H9 (cell line): ENCODE results near the gene BMPER. TPM values are rescaled to one million over a fixed set of nuclear protein-coding genes. Genes with fewer than 3 reads are reported as not detected.

Experiments
- DNase-seq: peaks from one replicate; pipeline ENCODE4 v3.0.0-alpha.2; 2017
- H2AFZ ChIP-seq: one replicate; pipeline ENCODE4 v1.6.1; 2013; ENCODE audit warnings: mild to moderate bottlenecking, low read length, control low read depth, moderate library complexity
- H2AK5ac ChIP-seq: 2 replicates; pipeline ENCODE4 v1.6.1; 2013; ENCODE audit warnings: low read length, control low read depth, mixed read lengths; ENCODE audit not compliant: insufficient read length
- H2BK120ac ChIP-seq: one replicate; pipeline ENCODE4 v1.6.1; 2013; ENCODE audit warnings: low read depth, mild to moderate bottlenecking, low read length, control low read depth, inconsistent platforms; ENCODE audit not compliant: poor library complexity, severe bottlenecking
- H2BK12ac ChIP-seq: 2 replicates; pipeline ENCODE4 v1.6.1; 2013; ENCODE audit warnings: low read length, control low read depth, mixed read lengths, low read depth; ENCODE audit not compliant: insufficient read length
- H2BK15ac ChIP-seq: 2 replicates; pipeline ENCODE4 v1.6.1; 2013; ENCODE audit warnings: low read depth, low read length, control low read depth
- H2BK20ac ChIP-seq: one replicate; pipeline ENCODE4 v1.6.1; 2013; ENCODE audit warnings: low read depth, mild to moderate bottlenecking, low read length, control low read depth, inconsistent platforms; ENCODE audit not compliant: poor library complexity, severe bottlenecking
- H2BK5ac ChIP-seq: 2 replicates; pipeline ENCODE4 v1.6.1; 2013; ENCODE audit warnings: low read length, control low read depth, mixed read lengths; ENCODE audit not compliant: insufficient read length
- H3K14ac ChIP-seq: 2 replicates; pipeline ENCODE4 v1.6.1; 2013; ENCODE audit warnings: low read length, control low read depth; ENCODE audit not compliant: insufficient read depth
- H3K18ac ChIP-seq: 2 replicates; pipeline ENCODE4 v1.6.1; 2013; ENCODE audit warnings: low read depth, mild to moderate bottlenecking, mixed read lengths, low read length, control low read depth; ENCODE audit not compliant: insufficient read length
- H3K23ac ChIP-seq: 2 replicates; pipeline ENCODE4 v1.6.1; 2013; ENCODE audit warnings: low read length, control low read depth, mixed read lengths, low read depth; ENCODE audit not compliant: insufficient read length
- H3K23me2 ChIP-seq: 2 replicates; pipeline ENCODE4 v1.6.1; 2013; ENCODE audit warnings: low read depth, mild to moderate bottlenecking, mixed read lengths, low read length, control low read depth; ENCODE audit not compliant: insufficient read length, poor library complexity, severe bottlenecking
- H3K27ac ChIP-seq: 2 replicates; pipeline ENCODE4 v1.5.1; 2013; ENCODE audit warnings: low read length, control low read depth, mixed read lengths, low read depth; ENCODE audit not compliant: insufficient read length
- H3K27me3 ChIP-seq: 2 replicates; pipeline ENCODE4 v1.6.1; 2013; ENCODE audit warnings: low read length, control low read depth, inconsistent platforms; ENCODE audit not compliant: insufficient read depth
- H3K4ac ChIP-seq: 2 replicates; pipeline ENCODE4 v1.6.1; 2013; ENCODE audit warnings: low read depth, mild to moderate bottlenecking, control low read depth, inconsistent platforms, low read length, moderate library complexity
- H3K4me1 ChIP-seq: 2 replicates; pipeline ENCODE4 v1.6.1; 2013; ENCODE audit warnings: low read length, control low read depth, inconsistent platforms; ENCODE audit not compliant: insufficient read depth
- H3K4me2 ChIP-seq: 2 replicates; pipeline ENCODE4 v1.6.1; 2013; ENCODE audit warnings: low read length, control low read depth, mixed read lengths; ENCODE audit not compliant: insufficient read length, insufficient read depth
- H3K56ac ChIP-seq: 2 replicates; pipeline ENCODE4 v1.6.1; 2013; ENCODE audit warnings: low read depth, mild to moderate bottlenecking, mixed read lengths, low read length, control low read depth; ENCODE audit not compliant: insufficient read length
- H3K79me1 ChIP-seq: 2 replicates; pipeline ENCODE4 v1.6.1; 2013; ENCODE audit warnings: low read depth, mild to moderate bottlenecking, moderate library complexity, low read length, control low read depth, inconsistent platforms; ENCODE audit not compliant: insufficient read depth, poor library complexity, severe bottlenecking
- H3K79me2 ChIP-seq: 2 replicates; pipeline ENCODE4 v1.6.1; 2013; ENCODE audit warnings: low read length, control low read depth, inconsistent platforms; ENCODE audit not compliant: insufficient read depth
- H3K9ac ChIP-seq: 2 replicates; pipeline ENCODE4 v1.6.1; 2013; ENCODE audit warnings: low read length, control low read depth, mixed read lengths; ENCODE audit not compliant: insufficient read length; ENCODE audit errors: extremely low read depth
- H3K9me3 ChIP-seq: one replicate; pipeline ENCODE4 v1.6.1; 2013; ENCODE audit warnings: low read depth, low read length, inconsistent platforms; ENCODE audit not compliant: control insufficient read depth
- H3T11ph ChIP-seq: one replicate; pipeline ENCODE4 v1.6.1; 2013; ENCODE audit warnings: mild to moderate bottlenecking, low read length, control low read depth, inconsistent platforms
- H4K20me1 ChIP-seq: one replicate; pipeline ENCODE4 v1.6.1; 2013; ENCODE audit not compliant: control insufficient read depth, insufficient read length, insufficient read depth
- H4K5ac ChIP-seq: 2 replicates; pipeline ENCODE4 v1.6.1; 2013; ENCODE audit warnings: low read depth, mild to moderate bottlenecking, mixed read lengths, low read length, control low read depth; ENCODE audit not compliant: insufficient read length
- H4K8ac ChIP-seq: replicated peaks from 2 replicates; pipeline ENCODE4 v1.6.1; 2013; ENCODE audit warnings: low read length, control low read depth, mixed read lengths, low read depth; ENCODE audit not compliant: insufficient read length
- H4K91ac ChIP-seq: 2 replicates; pipeline ENCODE4 v1.6.1; 2013; ENCODE audit warnings: low read depth, mild to moderate bottlenecking, moderate library complexity, mixed read lengths, low read length, control low read depth; ENCODE audit not compliant: insufficient read length
- H3K27ac Mint-ChIP-seq, 3 experiments: 2 replicates in 2 of 3; 3 replicates in 1 of 3; pipeline ENCODE4 v1.8.0; 2020 to 2021; ENCODE audit warnings: mixed read lengths in 3 of 3, mild to moderate bottlenecking in 1 of 3, moderate library complexity in 1 of 3
- H3K27me3 Mint-ChIP-seq: 2 replicates; pipeline ENCODE4 v1.8.0; 2021; ENCODE audit warnings: low read depth, mild to moderate bottlenecking, moderate library complexity, mixed read lengths
- H3K36me3 Mint-ChIP-seq, 3 experiments: 2 replicates in 2 of 3; 3 replicates in 1 of 3; pipeline ENCODE4 v1.8.0; 2020 to 2021; ENCODE audit warnings: low read depth in 3 of 3, mixed read lengths in 3 of 3; ENCODE audit not compliant: insufficient read depth in 1 of 3
- H3K4me1 Mint-ChIP-seq, 2 experiments: 2 replicates each; pipeline ENCODE4 v1.8.0; 2020; ENCODE audit warnings: mixed read lengths in 2 of 2
- H3K4me3 Mint-ChIP-seq, 2 experiments: 2 replicates in 1 of 2; 3 replicates in 1 of 2; pipeline ENCODE4 v1.8.0; 2020 to 2021; ENCODE audit warnings: mild to moderate bottlenecking in 2 of 2, mixed read lengths in 2 of 2, moderate library complexity in 1 of 2
- H3K9me3 Mint-ChIP-seq, 2 experiments: 2 replicates in 1 of 2; 3 replicates in 1 of 2; pipeline ENCODE4 v1.8.0; 2020; ENCODE audit warnings: mild to moderate bottlenecking in 2 of 2, mixed read lengths in 2 of 2, moderate library complexity in 1 of 2
- CTCF ChIP-seq: fragments of 200-600 bp; sonication (generic); conservative IDR thresholded peaks from 3 replicates; pipeline ENCODE4 v1.8.0; 2021; ENCODE audit warnings: antibody characterized with exemption, mild to moderate bottlenecking
- WGBS: extraction: QIAGEN DNeasy Blood & Tissue Kit; methylation state at CpG from one replicate; pipeline ENCODE4 v1.1.7; 2013; ENCODE audit warnings: missing lambda C conversion rate, low lambda C conversion rate, mixed read lengths; ENCODE audit not compliant: insufficient read length; ENCODE audit errors: extremely low coverage; 5-methylcytosine and 5-hydroxymethylcytosine counted together
- total RNA-seq: library from RNA; stranded (reverse); gene quantifications from 2 replicates; pipeline ENCODE4 v1.2.1, GENCODE V29; 2021

The BMPER gene
- total RNA-seq, 1 experiment from 2014 or later = 0.20 TPM

- no peak overlapping the region for H3K56ac ChIP-seq
- H3K79me1 ChIP-seq = no peaks in the 10 kb centered on the region
- no peak overlapping the region for H2BK120ac ChIP-seq
- no peak overlapping the region for H3K27ac Mint-ChIP-seq
- H3K27ac ChIP-seq = no peak overlapping the region
- no peak overlapping the region for H3T11ph ChIP-seq
- no peak overlapping the region for H2AFZ ChIP-seq
- H2BK12ac ChIP-seq = no peak overlapping the region
- H3K18ac ChIP-seq = no peak overlapping the region
- no peak overlapping the region for H3K4me2 ChIP-seq
- H2BK5ac ChIP-seq = no peak overlapping the region
- H3K4me3 Mint-ChIP-seq = no peak overlapping the region
- H2AK5ac ChIP-seq = no peak overlapping the region
- peaks cover 0 to 10% (median 9%) of the 10 kb centered on the region in 3 experiments; a peak in 4 of 7 replicates for H3K36me3 Mint-ChIP-seq
- no peak overlapping the region for H4K8ac ChIP-seq
- no peak overlapping the region for H4K91ac ChIP-seq
- no peaks in the 10 kb centered on the region for H4K20me1 ChIP-seq
- H3K9me3 Mint-ChIP-seq = peaks cover 6 to 13% of the 10 kb centered on the region in 2 experiments; a peak in 4 of 5 replicates
- no peak for TF ChIP-seq CTCF
- H2BK20ac ChIP-seq = no peak overlapping the region
- no CpG with 5 or more reads among the region's 10 CpGs for WGBS
- no peaks in the 10 kb centered on the region for H3K27me3 ChIP-seq
- no peaks in the 10 kb centered on the region for H3K27me3 Mint-ChIP-seq
- H2BK15ac ChIP-seq = no peak overlapping the region
- peaks cover 4% of the 10 kb centered on the region; the same call in 1 of the 2 replicates for H3K4me1 ChIP-seq
- no peak overlapping the region for H3K23ac ChIP-seq
- no peak for DNase-seq
- no peak overlapping the region for H4K5ac ChIP-seq
- no peak overlapping the region for H3K4ac ChIP-seq
- H3K14ac ChIP-seq = no peak overlapping the region
- H3K23me2 ChIP-seq = no peaks in the 10 kb centered on the region
- H3K79me2 ChIP-seq = no peaks in the 10 kb centered on the region
- no peaks in the 10 kb centered on the region for H3K9me3 ChIP-seq
- H3K9ac ChIP-seq = no peak overlapping the region
- H3K4me1 Mint-ChIP-seq = peaks cover 18% of the 10 kb centered on the region in 2 experiments
These were observed 42.2 kb upstream of the BMPER start for GRCh38 chr7:33862946-33863814.
